A549 (cell line): ENCODE measurements around the gene SGSM1. TPM values are rescaled to one million over a fixed set of nuclear protein-coding genes. Genes with fewer than 3 reads are reported as not detected.

Experiments used
- ATAC-seq, 2 experiments: fragments of 200-7000 bp in 1 of 2; fragments of >200 bp in 1 of 2; cut with Nextera tagmentation in 1 of 2; cut with Tn5 transposase in 1 of 2; 3 replicates each; pipeline versions ENCODE4 v1.8.0 to v1.9.1; 2018 to 2020; ENCODE audit warnings: mild to moderate bottlenecking in 1 of 2, moderate library complexity in 1 of 2
- CTCF ChIA-PET: fragments of 300-600 bp; sonication (Branson Sonifier 250); formaldehyde crosslinking; extraction: SDS; loops from one replicate; lab custom pipeline; 2021; ENCODE audit warnings: antibody characterized with exemption, inconsistent platforms; lab: Yijun Ruan, JAX
- POLR2A ChIA-PET: fragments of 350-600 bp; formaldehyde crosslinking; extraction: SDS; loops from one replicate; lab custom pipeline; 2021; ENCODE audit warnings: antibody characterized with exemption, inconsistent platforms; lab: Yijun Ruan, JAX
- DNase-seq, 2 experiments: peaks; one replicate each; pipeline versions ENCODE4 v3.0.0 to v3.0.0-alpha.2; 2011 to 2016; ENCODE audit warnings: low read depth in 1 of 2, low spot score in 1 of 2
- FAIRE-seq: peaks from 2 replicates; lab custom pipeline; 2011; peaks lifted over from hg19 to GRCh38; lab: Jason Lieb, UNC
- H3K27ac ChIP-seq, 2 experiments: fragments of >200 bp; sonication (Bioruptor Twin); formaldehyde crosslinking; 3 replicates each; pipeline ENCODE4 v1.5.1; 2016 to 2017
- H3K4me1 ChIP-seq: fragments of >200 bp; sonication (Bioruptor Twin); formaldehyde crosslinking; 3 replicates; pipeline ENCODE4 v1.6.1; 2016
- H3K4me2 ChIP-seq: fragments of >200 bp; sonication (Bioruptor Twin); formaldehyde crosslinking; 3 replicates; pipeline ENCODE4 v1.6.1; 2016
- H3K4me3 ChIP-seq: fragments of >200 bp; sonication (Bioruptor Twin); formaldehyde crosslinking; 3 replicates; pipeline ENCODE4 v1.5.1; 2016
- H3K9me3 ChIP-seq: fragments of >200 bp; sonication (Bioruptor Twin); formaldehyde crosslinking; 3 replicates; pipeline ENCODE4 v1.6.1; 2016
- BCL3 ChIP-seq: fragments of >200 bp; sonication (Bioruptor Twin); formaldehyde crosslinking; IDR thresholded peaks from 3 replicates; pipeline ENCODE4 v1.6.1; 2016
- CBX8 ChIP-seq: fragments of 200-600 bp; sonication (generic); IDR thresholded peaks from 2 replicates; pipeline ENCODE4 v1.6.1; 2016
- CHD2 ChIP-seq: fragments of 150-350 bp; IDR thresholded peaks from 2 replicates; pipeline ENCODE4 v1.6.1; 2014; ENCODE audit warnings: low read length; ENCODE audit not compliant: partially characterized antibody
- CTCF ChIP-seq: fragments of >200 bp; sonication (Bioruptor Twin); formaldehyde crosslinking; IDR thresholded peaks from 3 replicates; pipeline ENCODE4 v1.5.1; 2016
- ELK1 ChIP-seq: fragments of 150-350 bp; IDR thresholded peaks from 2 replicates; pipeline ENCODE4 v1.6.1; 2014; ENCODE audit warnings: low read depth, mild to moderate bottlenecking, low read length
- ESRRA ChIP-seq: fragments of 150-350 bp; IDR thresholded peaks from 2 replicates; pipeline ENCODE4 v1.6.1; 2014; ENCODE audit warnings: mild to moderate bottlenecking, low read length, borderline replicate concordance
- FOXS1 ChIP-seq: fragments of 250-450 bp; sonication (Bioruptor Pico); IDR thresholded peaks from 2 replicates; pipeline ENCODE4 v1.5.0; 2020; ENCODE audit warnings: mild to moderate bottlenecking, moderate library complexity
- GATA3 ChIP-seq: IDR thresholded peaks from 2 replicates; pipeline ENCODE4 v1.6.1; 2012; ENCODE audit warnings: borderline replicate concordance
- HES2 ChIP-seq: fragments of >200 bp; sonication (Bioruptor Twin); formaldehyde crosslinking; IDR thresholded peaks from 2 replicates; pipeline ENCODE4 v1.6.1; 2016
- HMGXB4 ChIP-seq: fragments of 250-450 bp; sonication (Bioruptor Pico); IDR thresholded peaks from 2 replicates; pipeline ENCODE4 v1.5.0; 2021; ENCODE audit warnings: mild to moderate bottlenecking, moderate library complexity, borderline replicate concordance
- HOXA7 ChIP-seq: fragments of 250-450 bp; sonication (Bioruptor Pico); IDR thresholded peaks from 2 replicates; pipeline ENCODE4 v1.5.0; 2020; ENCODE audit warnings: mild to moderate bottlenecking, moderate library complexity
- HOXB5 ChIP-seq: fragments of 250-450 bp; sonication (Bioruptor Pico); IDR thresholded peaks from 2 replicates; pipeline ENCODE4 v1.5.0; 2020; ENCODE audit warnings: mild to moderate bottlenecking, moderate library complexity
- KDM5A ChIP-seq: fragments of 200-600 bp; sonication (generic); IDR thresholded peaks from 2 replicates; pipeline ENCODE4 v1.6.1; 2016; ENCODE audit warnings: antibody characterized with exemption, mild to moderate bottlenecking
- MAX ChIP-seq: IDR thresholded peaks from 2 replicates; pipeline ENCODE4 v1.6.1; 2012
- MYC ChIP-seq: IDR thresholded peaks from 2 replicates; pipeline ENCODE4 v1.6.1; 2012; ENCODE audit warnings: mild to moderate bottlenecking, inconsistent platforms, low read length, improper control_type of control experiment, borderline replicate concordance
- NFE2L2 ChIP-seq: fragments of 150-350 bp; conservative IDR thresholded peaks from 2 replicates; pipeline ENCODE4 v1.6.1; 2014; ENCODE audit warnings: low read length
- PHF8 ChIP-seq: fragments of 200-600 bp; sonication (generic); IDR thresholded peaks from 2 replicates; pipeline ENCODE4 v1.6.1; 2016; ENCODE audit warnings: low read depth, mild to moderate bottlenecking, antibody characterized with exemption, moderate library complexity, borderline replicate concordance
- POLR2AphosphoS2 ChIP-seq: conservative IDR thresholded peaks from 2 replicates; pipeline ENCODE4 v1.6.1; 2012; ENCODE audit warnings: low read length, improper control_type of control experiment, inconsistent platforms
- RCOR1 ChIP-seq: fragments of 150-350 bp; IDR thresholded peaks from 2 replicates; pipeline ENCODE4 v1.6.1; 2014; ENCODE audit warnings: antibody characterized with exemption, low read length, low read depth
- RNF2 ChIP-seq: fragments of 200-600 bp; sonication (generic); IDR thresholded peaks from 2 replicates; pipeline ENCODE4 v1.6.1; 2016; ENCODE audit warnings: low read depth, mild to moderate bottlenecking, antibody characterized with exemption, moderate library complexity, borderline replicate concordance
- SMC3 ChIP-seq: fragments of >200 bp; sonication (Bioruptor Twin); formaldehyde crosslinking; IDR thresholded peaks from 3 replicates; pipeline ENCODE4 v1.6.1; 2018; ENCODE audit warnings: inconsistent platforms
- ZNF302 ChIP-seq: fragments of 250-450 bp; sonication (Bioruptor Pico); IDR thresholded peaks from 2 replicates; pipeline ENCODE4 v1.9.0; 2021; ENCODE audit warnings: inconsistent platforms, mild to moderate bottlenecking, moderate library complexity
- ZSCAN20 ChIP-seq: fragments of 250-450 bp; sonication (Bioruptor Pico); IDR thresholded peaks from 2 replicates; pipeline ENCODE4 v1.8.0; 2022; ENCODE audit warnings: mild to moderate bottlenecking, moderate library complexity
- WGBS: methylation state at CpG from one replicate; pipeline ENCODE4 v1.1.6; 2017; ENCODE audit errors: missing lambda C conversion rate; 5-methylcytosine and 5-hydroxymethylcytosine counted together
- polyA plus RNA-seq, 4 experiments: library from polyadenylated mRNA; depleted of rRNA in 3 of 4; stranded (reverse); fragments of >200 nt; fragmentation: RNase III in 1 of 4; extraction: RNeasy Plus Mini Kit Qiagen cat#74134 plus additional on column Dnase treatment in 1 of 4; gene quantifications; 2 replicates in 3 of 4; 3 replicates in 1 of 4; pipeline ENCODE4 v1.2.3, GENCODE V29; 2011 to 2017

The SGSM1 gene
- polyA plus RNA-seq, 2 of the 4 experiments (the other 2 are of a cell fraction), result 0.50 to 1.4 TPM

GRCh38 chr22:24830205-24830979 lies 24.4 kb downstream of the SGSM1 start:
- 61% methylated on average over 6 of the region's 7 CpGs for WGBS
- ATAC-seq (no peak), DNase-seq (no peak), FAIRE-seq (no peak)
- Histone ChIP-seq H3K4me3 (no peak overlapping the region), H3K4me1 (no peaks in the 10 kb centered on the region), H3K9me3 (no peaks in the 10 kb centered on the region), H3K4me2 (no peak overlapping the region), H3K27ac (no peak overlapping the region)
- TF ChIP-seq NFE2L2 (no peak), HOXB5 (CRISPR knock-in tag) (no peak), CBX8 (no peak), KDM5A (no peak), FOXS1 (CRISPR knock-in tag) (no peak), POLR2AphosphoS2 (no peak), HES2 (no peak), HMGXB4 (CRISPR knock-in tag) (no peak), RNF2 (no peak), SMC3 (no peak), ZNF302 (no peak), HOXA7 (CRISPR knock-in tag) (no peak), ELK1 (no peak), PHF8 (no peak)
- ChIA-PET POLR2A (no interaction called here), CTCF (interaction anchor here (1.2 to 1.6 kb wide), 4 partner anchors 10 to 60 kb away, joined by 3 to 6 read pairs (median 4); no protein-coding TSS in a partner anchor)

- Histone ChIP-seq H3K4me2 (no peak overlapping the region), H3K9me3 (no peaks in the 10 kb centered on the region), H3K27ac (no peak overlapping the region), H3K4me3 (no peak overlapping the region), H3K4me1 (no peaks in the 10 kb centered on the region)
- no peak for FAIRE-seq
- no peak for ATAC-seq
- ChIA-PET POLR2A (no interaction called here), CTCF (interaction anchor here (1.1 kb wide), 1 partner anchor 18 kb away, joined by 4 read pairs; no protein-coding TSS in a partner anchor)
- TF ChIP-seq MAX (no peak), CBX8 (no peak), ZNF302 (no peak), RCOR1 (no peak), CHD2 (no peak), ELK1 (no peak), GATA3 (no peak), MYC (no peak), CTCF (no peak), BCL3 (no peak), ESRRA (no peak), ZSCAN20 (CRISPR knock-in tag) (no peak)
- WGBS, result 69% methylated on average over 10 of the region's 10 CpGs
- no peak for DNase-seq
Observed at GRCh38 chr22:24831687-24832086, 25.7 kb downstream of the SGSM1 start.
